ENCODE measurements around the gene DDX55.

- no peak for TF ChIP-seq CTCF (IDR thresholded peaks at IDR 0.05)
- no peak for TF ChIP-seq POLR2A (IDR thresholded peaks at IDR 0.05)
Observed at GRCh38 chr12:123608182-123608581, 6.3 kb downstream of the DDX55 start.
